IMR-90 (cell line): Measurements from ENCODE around the gene DEFB110.

ENCODE experiments used
- BHLHE40 ChIP-seq: fragments of 150-350 bp; IDR thresholded peaks from 2 replicates; pipeline ENCODE4 v1.6.1; 2016; ENCODE audit warnings: mild to moderate bottlenecking, low read depth, low read length
- CTCF ChIP-seq: conservative IDR thresholded peaks from 2 replicates; pipeline ENCODE4 v1.5.1; 2012; ENCODE audit warnings: mild to moderate bottlenecking, low read depth, low read length, improper control_type of control experiment
- POLR2A ChIP-seq: IDR thresholded peaks from 2 replicates; pipeline ENCODE4 v1.6.1; 2012; ENCODE audit warnings: mild to moderate bottlenecking, low read depth, low read length
- RFX5 ChIP-seq: IDR thresholded peaks from 2 replicates; pipeline ENCODE4 v1.8.0; 2012; ENCODE audit warnings: low read depth, mild to moderate bottlenecking, low read length, moderate library complexity

- no peak for TF ChIP-seq POLR2A
- TF ChIP-seq RFX5, result no peak
- no peak for TF ChIP-seq CTCF
- no peak for TF ChIP-seq BHLHE40
Measured at GRCh38 chr6:49978332-49979226, 43.2 kb downstream of the DEFB110 start.
